Neural cell (in vitro differentiated cells): Measurements from ENCODE around the gene HIVEP1. TPM values are rescaled to one million over a fixed set of nuclear protein-coding genes. Genes with fewer than 3 reads are reported as not detected.

ENCODE experiments used
- H2AFZ ChIP-seq: fragments of 200-600, 300-800 bp; sonication (generic), shearing (Covaris generic); 2 replicates; pipeline ENCODE4 v1.6.0; 2014; ENCODE audit warnings: low read depth, mild to moderate bottlenecking, antibody characterized with exemption, low read length, moderate library complexity
- H3F3A ChIP-seq: fragments of 200-600 bp; shearing (Covaris generic); 2 replicates; pipeline ENCODE4 v1.6.1; 2016; ENCODE audit warnings: mild to moderate bottlenecking, moderate library complexity, mixed read lengths, antibody characterized with exemption, low read length; ENCODE audit not compliant: insufficient read depth, poor library complexity, severe bottlenecking
- H3K27ac ChIP-seq: fragments of 200-600, 300-800 bp; sonication (generic), shearing (Covaris generic); 2 replicates; pipeline ENCODE4 v1.5.1; 2014; ENCODE audit warnings: mild to moderate bottlenecking, low read length, moderate library complexity
- H3K27me3 ChIP-seq: fragments of 300-800, 200-600 bp; sonication (generic), shearing (Covaris generic); 2 replicates; pipeline ENCODE4 v1.6.0; 2014; ENCODE audit warnings: mild to moderate bottlenecking, low read depth, low read length, moderate library complexity; ENCODE audit not compliant: insufficient read depth
- H3K36me3 ChIP-seq: fragments of 300-800, 200-600 bp; sonication (generic), shearing (Covaris generic); 2 replicates; pipeline ENCODE4 v1.5.1; 2014; ENCODE audit warnings: mild to moderate bottlenecking, antibody characterized with exemption, low read length, moderate library complexity; ENCODE audit not compliant: insufficient read depth
- H3K4me2 ChIP-seq: fragments of 300-800, 200-600 bp; sonication (generic), shearing (Covaris generic); 2 replicates; pipeline ENCODE4 v1.6.0; 2014; ENCODE audit warnings: mild to moderate bottlenecking, low read length
- H3K4me3 ChIP-seq: fragments of 300-800, 200-600 bp; sonication (generic), shearing (Covaris generic); 2 replicates; pipeline ENCODE4 v1.5.1; 2014; ENCODE audit warnings: mild to moderate bottlenecking, low read length, moderate library complexity
- H3K79me2 ChIP-seq: fragments of 200-600 bp; shearing (Covaris generic); replicated peaks from 2 replicates; pipeline ENCODE4 v1.6.0; 2014; ENCODE audit warnings: mild to moderate bottlenecking, low read length, moderate library complexity; ENCODE audit not compliant: insufficient read depth
- H3K9ac ChIP-seq: fragments of 300-800, 200-600 bp; sonication (generic), shearing (Covaris generic); 2 replicates; pipeline ENCODE4 v1.6.1; 2016; ENCODE audit warnings: mild to moderate bottlenecking, low read length, mixed read lengths
- H3K9me2 ChIP-seq: fragments of 200-600 bp; shearing (Covaris generic); 2 replicates; pipeline ENCODE4 v1.6.1; 2016; ENCODE audit warnings: mild to moderate bottlenecking, low read length, mixed read lengths; ENCODE audit not compliant: insufficient read depth
- H3K9me3 ChIP-seq: fragments of 200-600, 300-800 bp; sonication (generic), shearing (Covaris generic); 2 replicates; pipeline ENCODE4 v1.6.1; 2016; ENCODE audit warnings: mild to moderate bottlenecking, mixed run types, low read length, moderate library complexity, mixed read lengths
- H4K20me1 ChIP-seq: fragments of 200-600 bp; shearing (Covaris generic); 2 replicates; pipeline ENCODE4 v1.6.1; 2016; ENCODE audit warnings: mild to moderate bottlenecking, mixed run types; ENCODE audit not compliant: insufficient read depth
- EP300 ChIP-seq: fragments of 450-650 bp; conservative IDR thresholded peaks from 2 replicates; pipeline ENCODE4 v1.6.1; 2014; ENCODE audit warnings: antibody characterized with exemption, mild to moderate bottlenecking, moderate library complexity; ENCODE audit not compliant: poor library complexity, severe bottlenecking
- EZH2 ChIP-seq: fragments of 200-600, 300-800 bp; shearing (Covaris generic), sonication (generic); IDR thresholded peaks from 2 replicates; pipeline ENCODE4 v1.6.1; 2014; ENCODE audit warnings: antibody characterized with exemption, low read length, borderline replicate concordance, mild to moderate bottlenecking; ENCODE audit not compliant: insufficient read depth, poor library complexity, severe bottlenecking
- MXI1 ChIP-seq: fragments of 450-650 bp; conservative IDR thresholded peaks from 2 replicates; pipeline ENCODE4 v1.6.1; 2014; ENCODE audit warnings: antibody characterized with exemption, mild to moderate bottlenecking; ENCODE audit not compliant: poor library complexity, severe bottlenecking
- POLR2AphosphoS5 ChIP-seq: IDR thresholded peaks from 2 replicates; pipeline ENCODE4 v1.6.1; 2012
- RAD21 ChIP-seq: fragments of 450-650 bp; conservative IDR thresholded peaks from 2 replicates; pipeline ENCODE4 v1.6.1; 2014; ENCODE audit warnings: antibody characterized with exemption, mild to moderate bottlenecking, moderate library complexity
- SMC3 ChIP-seq: fragments of 450-650 bp; conservative IDR thresholded peaks from 2 replicates; pipeline ENCODE4 v1.6.1; 2014; ENCODE audit warnings: antibody characterized with exemption, mild to moderate bottlenecking, moderate library complexity; ENCODE audit not compliant: poor library complexity
- TAF1 ChIP-seq: IDR thresholded peaks from 2 replicates; pipeline ENCODE4 v1.6.1; 2012; ENCODE audit warnings: low read depth
- polyA plus RNA-seq: library from polyadenylated mRNA; depleted of rRNA; stranded (reverse); fragments of >200 nt; gene quantifications from 2 replicates; pipeline ENCODE4 v1.2.3, GENCODE V29; 2014
- TF ChIP-seq, protein P1 (sequence below): fragments of 450-650 bp; IDR thresholded peaks from 2 replicates; pipeline ENCODE4 v1.5.1; 2014; ENCODE audit warnings: antibody characterized with exemption, mild to moderate bottlenecking, moderate library complexity; ENCODE audit not compliant: poor library complexity, severe bottlenecking
- TF ChIP-seq, protein P2 (sequence below): IDR thresholded peaks from 2 replicates; pipeline ENCODE4 v1.6.1; 2012; ENCODE audit warnings: borderline replicate concordance

The HIVEP1 gene
- polyA plus RNA-seq, 1 donor from 2014 or later, result 3.6 TPM

DNA sequence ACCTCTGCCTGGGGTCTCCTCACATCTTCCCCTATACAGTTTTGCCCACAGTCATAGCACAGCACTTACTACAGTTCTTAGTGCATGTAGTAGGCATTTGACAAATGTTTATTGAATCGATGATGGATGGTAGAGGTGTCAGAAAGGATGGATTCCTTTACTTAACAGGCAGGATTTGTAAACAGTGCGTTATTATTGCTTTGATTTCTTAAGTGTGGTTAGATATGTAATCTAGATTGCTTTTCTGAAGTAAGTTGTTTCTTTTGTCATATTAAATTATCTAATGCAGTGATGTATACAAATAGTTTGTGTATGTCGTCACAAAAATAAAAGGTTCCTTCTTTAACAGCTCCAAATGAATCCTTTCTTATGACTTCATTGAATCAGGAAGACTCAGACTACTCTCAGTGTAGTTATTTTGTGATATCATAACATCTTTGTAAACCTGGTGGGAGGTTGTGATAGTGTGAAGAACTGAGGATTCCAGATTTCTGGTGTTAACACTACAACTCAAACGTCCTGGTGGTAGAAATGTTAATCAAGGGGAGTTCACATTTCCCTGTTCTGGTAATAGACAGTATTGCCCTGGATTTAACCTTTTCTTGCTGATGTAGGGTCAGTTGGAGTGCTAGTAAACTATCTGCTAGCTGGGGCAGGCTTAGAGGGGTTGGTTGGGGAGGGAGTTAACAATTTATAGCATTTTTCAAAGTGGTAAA lies 87.7 kb downstream of the HIVEP1 start:
- H3K27me3 ChIP-seq, result no peaks in the 10 kb centered on the region
- no peaks in the 10 kb centered on the region for H4K20me1 ChIP-seq
- peaks cover 3% of the 10 kb centered on the region for H3K79me2 ChIP-seq
- H3K36me3 ChIP-seq, result no peaks in the 10 kb centered on the region
- H3K27ac ChIP-seq, result no peak overlapping the region
- no peak overlapping the region for H3K4me2 ChIP-seq
- H2AFZ ChIP-seq, result no peak overlapping the region
- H3K9me3 ChIP-seq, result no peaks in the 10 kb centered on the region
- no peaks in the 10 kb centered on the region for H3F3A ChIP-seq
- no peak overlapping the region for H3K4me3 ChIP-seq
- no peak overlapping the region for H3K9ac ChIP-seq
- no peaks in the 10 kb centered on the region for H3K9me2 ChIP-seq
- TF ChIP-seq MXI1, result no peak
- TF ChIP-seq, protein P1, sequence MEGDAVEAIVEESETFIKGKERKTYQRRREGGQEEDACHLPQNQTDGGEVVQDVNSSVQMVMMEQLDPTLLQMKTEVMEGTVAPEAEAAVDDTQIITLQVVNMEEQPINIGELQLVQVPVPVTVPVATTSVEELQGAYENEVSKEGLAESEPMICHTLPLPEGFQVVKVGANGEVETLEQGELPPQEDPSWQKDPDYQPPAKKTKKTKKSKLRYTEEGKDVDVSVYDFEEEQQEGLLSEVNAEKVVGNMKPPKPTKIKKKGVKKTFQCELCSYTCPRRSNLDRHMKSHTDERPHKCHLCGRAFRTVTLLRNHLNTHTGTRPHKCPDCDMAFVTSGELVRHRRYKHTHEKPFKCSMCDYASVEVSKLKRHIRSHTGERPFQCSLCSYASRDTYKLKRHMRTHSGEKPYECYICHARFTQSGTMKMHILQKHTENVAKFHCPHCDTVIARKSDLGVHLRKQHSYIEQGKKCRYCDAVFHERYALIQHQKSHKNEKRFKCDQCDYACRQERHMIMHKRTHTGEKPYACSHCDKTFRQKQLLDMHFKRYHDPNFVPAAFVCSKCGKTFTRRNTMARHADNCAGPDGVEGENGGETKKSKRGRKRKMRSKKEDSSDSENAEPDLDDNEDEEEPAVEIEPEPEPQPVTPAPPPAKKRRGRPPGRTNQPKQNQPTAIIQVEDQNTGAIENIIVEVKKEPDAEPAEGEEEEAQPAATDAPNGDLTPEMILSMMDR, result no peak
- TF ChIP-seq POLR2AphosphoS5, result no peak

DNA sequence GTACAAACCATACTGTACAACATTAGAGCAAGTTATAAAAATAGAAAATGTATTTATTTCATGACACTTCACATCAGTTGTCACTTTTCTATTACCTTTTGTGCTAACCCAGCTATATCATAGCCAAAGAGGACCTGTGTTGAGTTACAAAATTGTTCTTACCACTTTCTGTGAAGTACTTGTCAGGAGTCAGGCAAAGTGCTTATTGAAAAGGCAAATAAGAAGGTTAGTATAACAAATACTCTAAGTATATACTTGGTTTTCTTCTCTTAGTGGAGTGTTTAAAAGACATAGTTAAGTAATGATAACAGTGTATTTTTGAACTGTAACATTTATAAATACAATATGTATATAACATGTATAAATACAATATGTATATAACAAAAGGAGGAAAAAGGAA lies 88.9 kb downstream of the HIVEP1 start:
- Histone ChIP-seq H4K20me1 (no peaks in the 10 kb centered on the region), H3K9me3 (no peaks in the 10 kb centered on the region), H3K36me3 (no peaks in the 10 kb centered on the region), H3K9ac (no peak overlapping the region), H3K79me2 (no peaks in the 10 kb centered on the region), H3K9me2 (no peaks in the 10 kb centered on the region), H3K4me3 (no peak overlapping the region), H3K27me3 (no peaks in the 10 kb centered on the region), H2AFZ (no peak overlapping the region), H3F3A (no peaks in the 10 kb centered on the region), H3K4me2 (no peak overlapping the region), H3K27ac (no peak overlapping the region)
- TF ChIP-seq EP300 (no peak), EZH2 (no peak), MXI1 (no peak)

DNA sequence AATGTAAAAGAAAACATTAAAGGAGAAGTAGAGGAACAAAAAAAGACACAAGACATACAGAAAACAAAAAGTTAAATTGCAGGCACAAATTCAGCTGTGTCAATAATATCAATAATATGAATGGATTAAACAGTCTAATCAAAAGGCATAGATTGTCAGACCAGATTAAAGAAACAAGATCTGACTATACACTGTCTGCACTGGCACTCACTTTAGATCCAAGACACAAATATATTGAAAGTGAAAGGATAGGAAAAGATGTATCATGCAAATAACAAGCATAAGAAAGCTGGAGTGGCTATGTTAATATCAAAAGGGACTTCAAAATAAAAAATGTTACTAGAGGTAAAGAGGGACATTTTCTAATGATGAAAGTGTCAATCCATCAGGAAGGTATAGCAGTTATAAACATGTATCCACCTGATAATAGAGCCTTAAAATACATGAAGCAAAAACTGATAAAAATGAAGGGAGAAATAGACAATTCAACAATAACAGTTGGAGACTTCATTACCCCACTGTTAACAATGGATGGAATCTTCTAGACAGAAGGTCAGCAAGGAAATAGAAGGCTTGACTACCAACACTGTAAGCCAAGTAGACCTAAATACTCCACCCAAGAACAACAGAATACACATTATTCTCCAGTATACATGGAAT lies 89.7 kb downstream of the HIVEP1 start:
- no peak overlapping the region for H3K9ac ChIP-seq
- H3K4me3 ChIP-seq, result no peak overlapping the region
- H3K27ac ChIP-seq, result no peak overlapping the region
- H3F3A ChIP-seq, result no peaks in the 10 kb centered on the region
- no peaks in the 10 kb centered on the region for H3K9me2 ChIP-seq
- no peak overlapping the region for H3K4me2 ChIP-seq
- no peaks in the 10 kb centered on the region for H3K79me2 ChIP-seq
- no peak for TF ChIP-seq EZH2
- TF ChIP-seq SMC3, result no peak
- TF ChIP-seq EP300, result no peak
- no peak for TF ChIP-seq POLR2AphosphoS5
- TF ChIP-seq, protein P1, result no peak
- no peak for TF ChIP-seq RAD21
- TF ChIP-seq, protein P2, sequence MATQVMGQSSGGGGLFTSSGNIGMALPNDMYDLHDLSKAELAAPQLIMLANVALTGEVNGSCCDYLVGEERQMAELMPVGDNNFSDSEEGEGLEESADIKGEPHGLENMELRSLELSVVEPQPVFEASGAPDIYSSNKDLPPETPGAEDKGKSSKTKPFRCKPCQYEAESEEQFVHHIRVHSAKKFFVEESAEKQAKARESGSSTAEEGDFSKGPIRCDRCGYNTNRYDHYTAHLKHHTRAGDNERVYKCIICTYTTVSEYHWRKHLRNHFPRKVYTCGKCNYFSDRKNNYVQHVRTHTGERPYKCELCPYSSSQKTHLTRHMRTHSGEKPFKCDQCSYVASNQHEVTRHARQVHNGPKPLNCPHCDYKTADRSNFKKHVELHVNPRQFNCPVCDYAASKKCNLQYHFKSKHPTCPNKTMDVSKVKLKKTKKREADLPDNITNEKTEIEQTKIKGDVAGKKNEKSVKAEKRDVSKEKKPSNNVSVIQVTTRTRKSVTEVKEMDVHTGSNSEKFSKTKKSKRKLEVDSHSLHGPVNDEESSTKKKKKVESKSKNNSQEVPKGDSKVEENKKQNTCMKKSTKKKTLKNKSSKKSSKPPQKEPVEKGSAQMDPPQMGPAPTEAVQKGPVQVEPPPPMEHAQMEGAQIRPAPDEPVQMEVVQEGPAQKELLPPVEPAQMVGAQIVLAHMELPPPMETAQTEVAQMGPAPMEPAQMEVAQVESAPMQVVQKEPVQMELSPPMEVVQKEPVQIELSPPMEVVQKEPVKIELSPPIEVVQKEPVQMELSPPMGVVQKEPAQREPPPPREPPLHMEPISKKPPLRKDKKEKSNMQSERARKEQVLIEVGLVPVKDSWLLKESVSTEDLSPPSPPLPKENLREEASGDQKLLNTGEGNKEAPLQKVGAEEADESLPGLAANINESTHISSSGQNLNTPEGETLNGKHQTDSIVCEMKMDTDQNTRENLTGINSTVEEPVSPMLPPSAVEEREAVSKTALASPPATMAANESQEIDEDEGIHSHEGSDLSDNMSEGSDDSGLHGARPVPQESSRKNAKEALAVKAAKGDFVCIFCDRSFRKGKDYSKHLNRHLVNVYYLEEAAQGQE, result no peak
- no peak for TF ChIP-seq MXI1
- TF ChIP-seq TAF1, result no peak
- H3K9me3 ChIP-seq, result no peaks in the 10 kb centered on the region
- no peaks in the 10 kb centered on the region for H4K20me1 ChIP-seq
- H2AFZ ChIP-seq, result no peak overlapping the region
- H3K27me3 ChIP-seq, result no peaks in the 10 kb centered on the region
- no peaks in the 10 kb centered on the region for H3K36me3 ChIP-seq
